ENCODE data around the gene MTHFD1L. TPM values are rescaled to one million over a fixed set of nuclear protein-coding genes. Genes with fewer than 3 reads are reported as not detected.

MTHFD1L gene
- polyA plus RNA-seq, 2 of the 4 experiments (the other 2 are of a cell fraction): 27.2 to 63.2 TPM

DNA sequence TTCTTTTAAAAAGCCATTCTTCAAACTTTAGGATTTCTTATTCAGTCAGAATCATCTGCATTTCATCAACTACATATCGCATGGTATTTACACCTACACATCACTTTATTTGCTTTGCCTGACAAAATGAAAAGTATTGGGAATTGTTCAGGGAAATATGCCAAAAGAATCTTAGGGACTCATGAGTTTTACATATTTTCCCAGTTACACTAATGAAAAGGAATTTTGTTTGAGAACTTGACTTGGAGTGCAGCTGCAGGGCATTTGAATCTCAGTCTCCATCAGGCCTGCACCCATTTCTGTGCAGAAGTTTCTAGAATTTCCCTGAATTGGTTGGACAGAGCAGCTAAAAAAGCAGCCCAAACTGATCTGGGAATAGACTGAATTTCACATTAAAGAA lies 65.3 kb downstream of the MTHFD1L start:
- FAIRE-seq: no peak
- no peak for ATAC-seq
- CTCF ChIA-PET: interaction anchor here (1.6 kb wide), 1 partner anchor 404 kb away, joined by 6 read pairs; no protein-coding TSS in a partner anchor

GRCh38 chr6:150931405-150931804 lies 65.9 kb downstream of the MTHFD1L start:
- peak overlapping the region; percentile 44 to 58; a peak in 3 of 6 replicates for H3K27ac ChIP-seq
- H3K4me2 ChIP-seq: no peak overlapping the region
- no peaks in the 10 kb centered on the region for H3K9me3 ChIP-seq
- WGBS (ENCODE audit: missing lambda C conversion rate): 90% methylated on average over 1 of the region's 1 CpG
- POLR2A ChIA-PET: interaction anchor here (0.6 kb wide), 1 partner anchor 432 kb away, joined by 3 read pairs; no protein-coding TSS in a partner anchor
- CTCF ChIA-PET: no interaction called here
- DNase-seq (ENCODE audit: low read depth in 1 of 2, low spot score in 1 of 2): no peak
- no peak overlapping the region for H3K4me3 ChIP-seq
- FAIRE-seq: no peak
- no peak for ATAC-seq
- H3K4me1 ChIP-seq: peaks cover 60% of the 10 kb centered on the region
- no peak for TF ChIP-seq JUN (IDR thresholded peaks at IDR 0.05)
- no peak for TF ChIP-seq RCOR1 (IDR thresholded peaks at IDR 0.05; ENCODE audit: low read depth, low read length)
- TF ChIP-seq ZSCAN20 (CRISPR knock-in tag; IDR thresholded peaks at IDR 0.05): no peak
- no peak for TF ChIP-seq FOSB (CRISPR knock-in tag; IDR thresholded peaks at IDR 0.05)
- no peak for TF ChIP-seq REST (IDR thresholded peaks at IDR 0.05)
- no peak for TF ChIP-seq KDM1A (IDR thresholded peaks at IDR 0.05; ENCODE audit: low read depth)
- TF ChIP-seq, protein P1, sequence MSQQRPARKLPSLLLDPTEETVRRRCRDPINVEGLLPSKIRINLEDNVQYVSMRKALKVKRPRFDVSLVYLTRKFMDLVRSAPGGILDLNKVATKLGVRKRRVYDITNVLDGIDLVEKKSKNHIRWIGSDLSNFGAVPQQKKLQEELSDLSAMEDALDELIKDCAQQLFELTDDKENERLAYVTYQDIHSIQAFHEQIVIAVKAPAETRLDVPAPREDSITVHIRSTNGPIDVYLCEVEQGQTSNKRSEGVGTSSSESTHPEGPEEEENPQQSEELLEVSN (IDR thresholded peaks at IDR 0.05; ENCODE audit: borderline replicate concordance, low read depth): no peak
- no peak for TF ChIP-seq MYC (IDR thresholded peaks at IDR 0.05; ENCODE audit: borderline replicate concordance, low read length)

More for the DNA sequence above, 65.3 kb downstream of the MTHFD1L start:
- TF ChIP-seq, protein P2, sequence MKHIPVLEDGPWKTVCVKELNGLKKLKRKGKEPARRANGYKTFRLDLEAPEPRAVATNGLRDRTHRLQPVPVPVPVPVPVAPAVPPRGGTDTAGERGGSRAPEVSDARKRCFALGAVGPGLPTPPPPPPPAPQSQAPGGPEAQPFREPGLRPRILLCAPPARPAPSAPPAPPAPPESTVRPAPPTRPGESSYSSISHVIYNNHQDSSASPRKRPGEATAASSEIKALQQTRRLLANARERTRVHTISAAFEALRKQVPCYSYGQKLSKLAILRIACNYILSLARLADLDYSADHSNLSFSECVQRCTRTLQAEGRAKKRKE (CRISPR knock-in tag; IDR thresholded peaks at IDR 0.05; ENCODE audit: low read depth): no peak
- no peak for TF ChIP-seq HOXB13 (CRISPR knock-in tag; IDR thresholded peaks at IDR 0.05; ENCODE audit: low read depth)
- TF ChIP-seq NPAS2 (CRISPR knock-in tag; IDR thresholded peaks at IDR 0.05; ENCODE audit: borderline replicate concordance): no peak
- TF ChIP-seq HMGXB4 (CRISPR knock-in tag; IDR thresholded peaks at IDR 0.05; ENCODE audit: borderline replicate concordance): no peak
- TF ChIP-seq HDAC2 (IDR thresholded peaks at IDR 0.05): no peak
- no peak for TF ChIP-seq TP53 (CRISPR knock-in tag; IDR thresholded peaks at IDR 0.05)
- TF ChIP-seq NR3C1 (IDR thresholded peaks at IDR 0.05): no peak
- no peak for TF ChIP-seq CBX8 (IDR thresholded peaks at IDR 0.05)
- TF ChIP-seq REST (IDR thresholded peaks at IDR 0.05): no peak
- no peak for TF ChIP-seq KDM1A (IDR thresholded peaks at IDR 0.05; ENCODE audit: low read depth)
- no peak for TF ChIP-seq SMC3 (IDR thresholded peaks at IDR 0.05)
- no peak for TF ChIP-seq MAZ (IDR thresholded peaks at IDR 0.05; ENCODE audit: borderline replicate concordance, low read depth, low read length)
- TF ChIP-seq RCOR1 (IDR thresholded peaks at IDR 0.05; ENCODE audit: low read depth, low read length): no peak
- TF ChIP-seq ESRRA (IDR thresholded peaks at IDR 0.05; ENCODE audit: borderline replicate concordance, low read length): no peak
- no peak for TF ChIP-seq HOXB5 (CRISPR knock-in tag; IDR thresholded peaks at IDR 0.05)
- TF ChIP-seq USF2 (IDR thresholded peaks at IDR 0.05): no peak
- TF ChIP-seq POLR2AphosphoS2 (conservative IDR thresholded peaks at IDR 0.05; ENCODE audit: low read length): no peak
- TF ChIP-seq JUN (IDR thresholded peaks at IDR 0.05): no peak
- no peak for TF ChIP-seq EP300 (IDR thresholded peaks at IDR 0.05)
- no peaks in the 10 kb centered on the region for H3K9me3 ChIP-seq
- H3K4me3 ChIP-seq: no peak overlapping the region
- H3K4me1 ChIP-seq: peaks cover 66% of the 10 kb centered on the region
- H3K27ac ChIP-seq: peak overlapping the region; percentile 24 to 44; a peak in 2 of 6 replicates
- WGBS (ENCODE audit: missing lambda C conversion rate): 19% methylated on average over 1 of the region's 1 CpG
- DNase-seq (ENCODE audit: low read depth in 1 of 2, low spot score in 1 of 2): peak in 1 of 2 experiments; percentile 13
- peak overlapping the region; percentile 43 for H3K4me2 ChIP-seq
- POLR2A ChIA-PET: no interaction called here
